Fibroblast of the aortic adventitia (primary cell): Measurements from ENCODE around the gene ENTPD3. TPM values are rescaled to one million over a fixed set of nuclear protein-coding genes. Genes with fewer than 3 reads are reported as not detected.

Experiments used
- DNase-seq: peaks from one replicate; pipeline ENCODE4 v3.0.0-alpha.2; 2010; ENCODE audit warnings: low read depth
- H3K4me3 ChIP-seq: 2 replicates; pipeline ENCODE4 v1.5.1; 2011; ENCODE audit warnings: low read depth, mild to moderate bottlenecking, control low read depth, low read length, moderate library complexity
- CTCF ChIP-seq: IDR thresholded peaks from 2 replicates; pipeline ENCODE4 v1.5.1; 2011; ENCODE audit warnings: mild to moderate bottlenecking, low read length, control low read depth, inconsistent platforms; ENCODE audit not compliant: insufficient read depth
- total RNA-seq: library from RNA; depleted of rRNA; stranded (reverse); fragments of >200 nt; gene quantifications from 2 replicates; pipeline ENCODE4 v1.2.3, GENCODE V29; 2012; ENCODE audit warnings: low replicate concordance

Gene ENTPD3, protein sequence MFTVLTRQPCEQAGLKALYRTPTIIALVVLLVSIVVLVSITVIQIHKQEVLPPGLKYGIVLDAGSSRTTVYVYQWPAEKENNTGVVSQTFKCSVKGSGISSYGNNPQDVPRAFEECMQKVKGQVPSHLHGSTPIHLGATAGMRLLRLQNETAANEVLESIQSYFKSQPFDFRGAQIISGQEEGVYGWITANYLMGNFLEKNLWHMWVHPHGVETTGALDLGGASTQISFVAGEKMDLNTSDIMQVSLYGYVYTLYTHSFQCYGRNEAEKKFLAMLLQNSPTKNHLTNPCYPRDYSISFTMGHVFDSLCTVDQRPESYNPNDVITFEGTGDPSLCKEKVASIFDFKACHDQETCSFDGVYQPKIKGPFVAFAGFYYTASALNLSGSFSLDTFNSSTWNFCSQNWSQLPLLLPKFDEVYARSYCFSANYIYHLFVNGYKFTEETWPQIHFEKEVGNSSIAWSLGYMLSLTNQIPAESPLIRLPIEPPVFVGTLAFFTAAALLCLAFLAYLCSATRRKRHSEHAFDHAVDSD
- total RNA-seq = 0.36 TPM in 1 of 2 replicates, not detected in the other

DNA sequence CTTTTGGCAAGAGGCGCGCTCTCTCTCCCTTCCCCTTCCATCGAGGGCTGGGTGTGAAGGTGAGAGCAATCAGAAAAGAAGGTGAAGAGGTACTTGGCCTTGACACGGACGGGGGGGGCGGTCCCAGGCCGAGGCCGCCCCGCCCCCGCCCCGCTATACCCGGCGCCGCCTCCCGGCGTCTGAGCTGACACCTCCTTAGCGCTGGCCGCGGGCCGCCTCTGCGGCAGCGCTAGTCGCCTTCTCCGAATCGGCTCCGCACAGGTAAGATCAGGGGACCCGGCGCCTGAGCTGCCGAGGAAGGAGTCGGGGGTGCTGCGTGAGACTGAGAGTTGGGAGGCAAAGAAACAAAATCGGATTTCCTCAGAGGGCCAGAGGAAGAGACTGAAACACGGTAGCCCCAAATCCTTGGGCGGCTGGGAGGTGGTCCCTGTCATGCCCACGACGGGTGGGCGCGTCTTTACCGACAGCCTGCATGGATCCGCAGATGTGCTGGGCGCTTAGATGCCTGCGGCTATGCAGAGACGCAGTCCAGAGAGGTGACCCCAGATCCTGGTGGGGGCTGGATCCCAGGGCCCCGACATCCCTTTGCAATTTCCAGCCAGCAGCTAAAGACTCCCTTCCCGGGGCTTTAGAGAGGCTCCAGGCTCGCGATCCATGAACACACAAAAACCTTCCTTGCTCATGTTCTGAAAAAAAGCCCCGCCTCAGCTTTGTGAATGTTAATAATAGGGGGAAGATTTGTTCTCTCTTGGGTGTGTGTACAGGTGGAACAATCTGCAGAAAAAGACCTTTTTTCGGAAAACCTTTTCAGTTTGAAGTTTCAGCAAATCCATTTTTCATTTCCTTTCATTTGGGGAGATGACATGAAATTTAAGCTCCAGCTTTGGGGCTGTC lies at the start of gene ENTPD3:
ENTPD3 (plus strand) TSS at position 184 of the 894 bp plus-strand sequence. CDS start 874 bp downstream, outside the sequence.
- no peak for TF ChIP-seq CTCF
- H3K4me3 ChIP-seq = peak within 1 kb of the TSS; percentile 49
- no peak for DNase-seq

DNA sequence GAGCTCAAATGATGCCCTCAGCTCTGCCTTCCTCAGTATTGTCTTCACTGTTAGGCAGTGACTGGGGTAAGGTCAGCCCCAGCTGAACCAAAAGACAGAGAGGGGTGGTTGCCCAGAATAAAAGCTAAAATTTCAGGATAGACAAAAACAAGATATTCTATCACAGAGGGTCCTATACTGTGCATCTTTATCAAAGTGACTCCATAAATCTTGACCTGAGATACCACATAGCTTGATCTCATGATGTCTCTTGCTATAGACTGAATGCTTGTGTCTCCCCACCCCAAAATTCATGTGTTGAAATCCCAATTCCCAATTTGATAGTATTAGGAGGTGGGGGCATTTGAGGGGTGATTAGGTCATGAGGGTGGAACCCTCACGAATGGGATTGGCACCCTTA lies 47.1 kb upstream of the ENTPD3 start:
- no peak overlapping the region for H3K4me3 ChIP-seq
- no peak for TF ChIP-seq CTCF
- no peak for DNase-seq

DNA sequence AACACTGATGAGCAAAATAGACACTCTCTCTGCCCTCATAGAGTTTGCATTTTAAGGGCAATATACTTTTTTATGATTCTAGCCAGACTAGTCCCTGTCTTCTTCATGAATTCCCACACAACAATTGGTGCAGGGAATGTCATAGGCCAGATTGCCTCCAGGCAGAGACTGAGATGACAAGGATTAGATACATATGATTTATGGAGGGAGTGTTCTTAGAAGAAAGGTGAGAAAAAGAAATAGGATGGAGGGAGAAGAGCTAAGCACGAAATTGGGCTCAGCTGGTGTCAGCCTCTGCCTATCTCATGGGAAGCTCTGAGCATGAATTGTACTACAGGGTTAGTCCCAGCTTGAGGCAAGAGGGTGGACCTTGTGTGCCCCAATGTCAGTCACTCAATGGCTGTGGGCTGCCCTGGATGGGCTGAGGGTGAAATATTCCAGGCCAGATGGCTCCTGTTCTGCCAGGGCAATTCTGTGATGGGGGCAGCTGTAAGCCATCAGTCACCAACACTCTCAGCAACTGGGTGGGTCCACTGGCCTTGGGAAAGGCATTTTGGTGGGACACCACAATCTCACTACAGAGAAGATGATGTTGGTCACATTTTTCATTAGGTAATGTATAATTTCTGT lies 46.3 kb upstream of the ENTPD3 start:
- DNase-seq = no peak
- no peak for TF ChIP-seq CTCF
- no peak overlapping the region for H3K4me3 ChIP-seq

DNA sequence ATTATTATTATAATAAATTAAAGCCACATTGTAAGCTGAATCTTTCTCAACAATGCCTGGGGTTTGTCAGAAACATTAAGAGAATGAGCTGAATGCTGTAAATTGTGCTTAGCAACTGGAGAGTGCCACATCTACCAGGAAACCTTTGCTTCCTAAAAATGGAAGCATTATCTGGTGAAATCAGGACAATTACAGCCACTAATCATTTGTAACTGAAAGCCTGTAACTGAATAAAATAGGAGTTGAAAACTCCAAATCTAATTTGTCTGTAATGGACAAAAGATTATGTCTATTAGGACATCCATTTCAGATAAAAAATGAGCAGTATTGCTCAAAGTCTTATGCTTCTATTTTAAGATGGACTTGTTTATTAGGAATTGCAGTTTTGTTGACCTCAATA lies 45.3 kb upstream of the ENTPD3 start:
- TF ChIP-seq CTCF = no peak
- no peak for DNase-seq
- H3K4me3 ChIP-seq = no peak overlapping the region

- no peak for TF ChIP-seq CTCF
- DNase-seq = no peak
- no peak overlapping the region for H3K4me3 ChIP-seq
Measured at GRCh38 chr3:40350529-40350928, 36.5 kb upstream of the ENTPD3 start.

DNA sequence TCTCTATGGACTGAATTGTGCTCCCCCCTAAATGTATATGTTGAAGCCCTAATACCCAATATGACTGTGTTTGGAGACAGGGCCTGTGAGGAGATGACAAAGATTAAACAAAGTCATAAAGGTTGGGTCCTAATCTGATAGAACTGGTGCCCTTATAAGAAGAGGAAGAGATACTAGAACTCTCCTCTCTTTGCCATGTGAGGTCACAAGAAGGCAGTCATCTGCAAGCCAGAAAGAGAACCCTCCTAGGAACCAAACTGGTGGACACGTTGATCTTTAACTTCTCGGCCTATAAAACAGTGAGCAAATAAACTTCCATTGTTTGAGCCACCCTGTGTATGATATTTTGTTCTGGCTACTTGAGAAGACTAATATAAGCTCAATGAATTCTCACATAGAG lies 31.6 kb upstream of the ENTPD3 start:
- no peak overlapping the region for H3K4me3 ChIP-seq
- DNase-seq = no peak
- no peak for TF ChIP-seq CTCF
